Stimulated activated CD8-positive, alpha-beta memory T cell treated with anti-CD3 and anti-CD28 coated beads, Interleukin-15, amount 100 ng/mL, for 1 hour (primary cell): ENCODE measurements around the gene COL9A2.

ENCODE experiments used
- DNase-seq: peaks from one replicate; pipeline ENCODE4 v3.0.0-alpha.2; 2020; ENCODE audit warnings: low read depth

The COL9A2 gene

GRCh38 chr1:40257688-40258444 is 59.2 kb downstream of the COL9A2 start, which contains the start of gene ZMPSTE24:
Gene ZMPSTE24 (plus strand): TSS chr1:40258236. CDS start chr1:40258272, 36 bp downstream.
- DNase-seq, result peak; percentile 90

GRCh38 chr1:40257313-40257687 is 59.8 kb downstream of the COL9A2 start:
- no peak for DNase-seq

- DNase-seq, result no peak
These were observed 60.5 kb downstream of the COL9A2 start for GRCh38 chr1:40256401-40257084.

GRCh38 chr1:40255231-40255630 is 61.9 kb downstream of the COL9A2 start:
- DNase-seq, result no peak

GRCh38 chr1:40252601-40253000 is 64.5 kb downstream of the COL9A2 start:
- no peak for DNase-seq

GRCh38 chr1:40251456-40251855 is 65.6 kb downstream of the COL9A2 start:
- DNase-seq, result no peak
